MM.1S (cell line): Measurements from ENCODE around the gene PEAK1.

ENCODE experiments used
- DNase-seq: peaks from one replicate; pipeline ENCODE4 v3.0.0-alpha.2; 2015
- H2AFZ ChIP-seq: fragments of 300-600 bp; sonication (generic); 2 replicates; pipeline ENCODE4 v1.6.0; 2016; ENCODE audit warnings: antibody characterized with exemption, low read length
- H3F3A ChIP-seq: fragments of 300-600 bp; sonication (generic); 2 replicates; pipeline ENCODE4 v1.6.1; 2016; ENCODE audit warnings: mild to moderate bottlenecking, antibody characterized with exemption, low read length, moderate library complexity, mixed read lengths; ENCODE audit not compliant: insufficient read depth
- H3K27ac ChIP-seq: fragments of 300-600 bp; sonication (generic); 2 replicates; pipeline ENCODE4 v1.5.1; 2016; ENCODE audit warnings: mild to moderate bottlenecking, low read length
- H3K27me3 ChIP-seq: fragments of 300-600 bp; sonication (generic); replicated peaks from 2 replicates; pipeline ENCODE4 v1.6.0; 2016; ENCODE audit warnings: low read length; ENCODE audit not compliant: insufficient read depth
- H3K36me3 ChIP-seq: fragments of 300-600 bp; sonication (generic); replicated peaks from 2 replicates; pipeline ENCODE4 v1.6.1; 2016; ENCODE audit warnings: mild to moderate bottlenecking, low read length, mixed read lengths; ENCODE audit not compliant: insufficient read depth
- H3K4me1 ChIP-seq: fragments of 300-600 bp; sonication (generic); 2 replicates; pipeline ENCODE4 v1.6.1; 2016; ENCODE audit warnings: low read length, mixed read lengths
- H3K4me2 ChIP-seq: fragments of 300-600 bp; sonication (generic); 2 replicates; pipeline ENCODE4 v1.6.0; 2016; ENCODE audit warnings: low read depth, low read length
- H3K4me3 ChIP-seq: fragments of 300-600 bp; sonication (generic); 2 replicates; pipeline ENCODE4 v1.5.1; 2016; ENCODE audit warnings: low read length, mixed read lengths
- H3K79me2 ChIP-seq: fragments of 300-600 bp; sonication (generic); 2 replicates; pipeline ENCODE4 v1.6.1; 2016; ENCODE audit warnings: mixed run types, low read length, mixed read lengths
- H3K9ac ChIP-seq: fragments of 300-600 bp; sonication (generic); 2 replicates; pipeline ENCODE4 v1.6.1; 2016; ENCODE audit warnings: low read length, mixed read lengths
- H3K9me2 ChIP-seq: fragments of 300-600 bp; sonication (generic); replicated peaks from 2 replicates; pipeline ENCODE4 v1.6.1; 2016; ENCODE audit warnings: mild to moderate bottlenecking, low read length, mixed read lengths; ENCODE audit not compliant: insufficient read depth
- H3K9me3 ChIP-seq: fragments of 300-600 bp; sonication (generic); replicated peaks from 2 replicates; pipeline ENCODE4 v1.6.1; 2016; ENCODE audit warnings: mild to moderate bottlenecking, low read length, mixed read lengths; ENCODE audit not compliant: insufficient read depth
- H4K20me1 ChIP-seq: fragments of 300-600 bp; sonication (generic); 2 replicates; pipeline ENCODE4 v1.6.1; 2016; ENCODE audit warnings: mild to moderate bottlenecking, low read length, moderate library complexity, mixed read lengths; ENCODE audit not compliant: insufficient read depth
- CTCF ChIP-seq: fragments of 300-600 bp; sonication (generic); IDR thresholded peaks from 2 replicates; pipeline ENCODE4 v1.5.1; 2016; ENCODE audit warnings: antibody characterized with exemption, low read length, mixed read lengths
- EZH2 ChIP-seq: fragments of 300-600 bp; sonication (generic); optimal IDR thresholded peaks from 2 replicates; pipeline ENCODE3; 2017; ENCODE audit warnings: low read depth, mild to moderate bottlenecking, antibody characterized with exemption, low read length, mixed read lengths
- EZH2phosphoT487 ChIP-seq: fragments of 300-600 bp; sonication (generic); IDR thresholded peaks from 2 replicates; pipeline ENCODE4 v1.6.1; 2018; ENCODE audit warnings: antibody characterized with exemption, low read length

Gene PEAK1

GRCh38 chr15:77340245-77340644, 79.7 kb downstream of the PEAK1 start:
- Histone ChIP-seq H3K4me2 (no peak overlapping the region), H3K27me3 (no peaks in the 10 kb centered on the region), H3K79me2 (peaks cover 8% of the 10 kb centered on the region), H3K9ac (no peak overlapping the region), H3K36me3 (no peaks in the 10 kb centered on the region), H3K9me2 (no peaks in the 10 kb centered on the region), H3K27ac (no peak overlapping the region), H2AFZ (no peak overlapping the region), H3K4me1 (peaks cover 11% of the 10 kb centered on the region), H4K20me1 (no peaks in the 10 kb centered on the region), H3K4me3 (no peak overlapping the region), H3F3A (peaks cover 11% of the 10 kb centered on the region; the same call in 1 of the 2 replicates), H3K9me3 (no peaks in the 10 kb centered on the region)
- DNase-seq = no peak
- TF ChIP-seq CTCF (no peak), EZH2phosphoT487 (no peak), EZH2 (no peak)

- Histone ChIP-seq H3K27ac (no peak overlapping the region), H2AFZ (no peak overlapping the region), H3K4me3 (no peak overlapping the region), H3F3A (no peaks in the 10 kb centered on the region), H3K36me3 (no peaks in the 10 kb centered on the region), H3K27me3 (no peaks in the 10 kb centered on the region), H3K9ac (no peak overlapping the region), H3K4me2 (no peak overlapping the region), H4K20me1 (no peaks in the 10 kb centered on the region), H3K9me3 (no peaks in the 10 kb centered on the region), H3K9me2 (no peaks in the 10 kb centered on the region), H3K4me1 (no peaks in the 10 kb centered on the region), H3K79me2 (peaks cover 5% of the 10 kb centered on the region; the same call in 1 of the 2 replicates)
- DNase-seq = no peak
- TF ChIP-seq EZH2 = no peak
- no peak for TF ChIP-seq CTCF
Observed at GRCh38 chr15:77336006-77336405, 83.9 kb downstream of the PEAK1 start.

GRCh38 chr15:77335298-77335697, 84.6 kb downstream of the PEAK1 start:
- Histone ChIP-seq H3K9me2 (no peaks in the 10 kb centered on the region), H3F3A (no peaks in the 10 kb centered on the region), H3K79me2 (peaks cover 4% of the 10 kb centered on the region; the same call in 1 of the 2 replicates), H4K20me1 (no peaks in the 10 kb centered on the region), H3K27me3 (no peaks in the 10 kb centered on the region), H3K9me3 (no peaks in the 10 kb centered on the region), H3K4me1 (no peaks in the 10 kb centered on the region), H3K36me3 (no peaks in the 10 kb centered on the region), H3K4me2 (no peak overlapping the region), H2AFZ (no peak overlapping the region), H3K9ac (no peak overlapping the region), H3K27ac (no peak overlapping the region), H3K4me3 (no peak overlapping the region)
- TF ChIP-seq CTCF (no peak), EZH2phosphoT487 (no peak), EZH2 (no peak)
- DNase-seq = no peak
